Transverse colon (tissue), 4 donors: ENCODE measurements around the gene SELP. TPM values are rescaled to one million over a fixed set of nuclear protein-coding genes. Genes with fewer than 3 reads are reported as not detected.

Source experiments
- DNase-seq: peaks from one replicate; pipeline ENCODE4 v3.0.0-alpha.2; 2019
- H3K27ac ChIP-seq, 4 donors: fragments of 200-600 bp; sonication (generic); 2 replicates each; pipeline ENCODE4 v1.5.1; 2016 to 2018; ENCODE audit warnings: inconsistent platforms in 4 of 4
- H3K27me3 ChIP-seq: fragments of 200-600 bp; sonication (generic); 2 replicates; pipeline ENCODE4 v1.5.1; 2017; ENCODE audit warnings: inconsistent platforms
- H3K36me3 ChIP-seq, 4 donors: fragments of 200-600 bp; sonication (generic); 2 replicates each; pipeline ENCODE4 v1.5.1; 2017 to 2019; ENCODE audit warnings: inconsistent platforms in 4 of 4
- H3K4me1 ChIP-seq, 4 donors: fragments of 200-600 bp; sonication (generic); 2 replicates each; pipeline ENCODE4 v1.5.1; 2017 to 2020; ENCODE audit warnings: inconsistent platforms in 4 of 4
- H3K4me3 ChIP-seq, 4 donors: fragments of 200-600 bp; sonication (generic); 1 replicate in 1 of 4; 2 replicates in 3 of 4; pipeline versions ENCODE4 v1.5.1 to v1.6.1; 2017 to 2019; ENCODE audit warnings: inconsistent platforms in 4 of 4
- H3K9me3 ChIP-seq, 2 donors: fragments of 200-600 bp; sonication (generic); 2 replicates each; pipeline ENCODE4 v1.5.1; 2017 to 2019; ENCODE audit warnings: inconsistent platforms in 2 of 2
- CTCF ChIP-seq, 5 experiments: fragments of 200-600 bp in 3 of 5; fragments of 450-650 bp in 2 of 5; sonication (generic) in 3 of 5; IDR thresholded peaks; 1 replicate in 2 of 5; 2 replicates in 3 of 5; pipeline ENCODE4 v1.5.1; 2016 to 2017; ENCODE audit warnings: antibody characterized with exemption in 5 of 5, inconsistent platforms in 3 of 5, mild to moderate bottlenecking in 2 of 5, moderate library complexity in 1 of 5
- EP300 ChIP-seq: sonication (generic); formaldehyde crosslinking; IDR thresholded peaks from one replicate; pipeline ENCODE4 v1.6.1; 2017; ENCODE audit warnings: antibody characterized with exemption, low read depth
- POLR2A ChIP-seq: fragments of 450-650 bp; IDR thresholded peaks from one replicate; pipeline ENCODE4 v1.6.1; 2016; ENCODE audit warnings: antibody characterized with exemption, mild to moderate bottlenecking, moderate library complexity
- POLR2AphosphoS5 ChIP-seq, 3 donors: sonication (generic); formaldehyde crosslinking; IDR thresholded peaks; one replicate each; pipeline ENCODE4 v1.6.1; 2016; ENCODE audit warnings: antibody characterized with exemption in 3 of 3
- WGBS, 2 donors: methylation state at CpG; one replicate each; pipeline ENCODE4 v1.1.5; 2018; ENCODE audit warnings: low coverage in 1 of 2; 5-methylcytosine and 5-hydroxymethylcytosine counted together
- in situ Hi-C, 4 donors: fragments of 200-750 bp; cut with MboI; loops; one replicate each; pipeline versions ENCODE4 v1.15.0 to v1.15.1; 2017; ENCODE audit warnings: low sequenced_read_pairs in 3 of 4, low pct_ligation_motif_present in 1 of 4, low pct_unique_long_range_greater_than_20kb in 1 of 4
- intact Hi-C: fragments of 100-400 bp; cut with DNase I; formaldehyde crosslinking; loops from one replicate; pipeline ENCODE4 v1.15.1; 2023; ENCODE audit warnings: low total_unique reads
- total RNA-seq, 4 donors: library from RNA; depleted of rRNA; stranded (reverse); fragments of >200 nt; gene quantifications; one replicate each; pipeline ENCODE4 v1.1.0, GENCODE V29; 2016

Gene SELP
- total RNA-seq, 4 donors from 2014 or later, result 1.8 to 4.9 (median 2.2) TPM

GRCh38 chr1:169577981-169578738 is 51.8 kb downstream of the SELP start:
- intact Hi-C loops (no loop called here), in situ Hi-C loops (loop anchor here in 1 of 4 donors (25.0 kb wide), 1 partner anchor 234 kb away; no protein-coding TSS in a partner anchor)
- no peaks in the 10 kb centered on the region for H3K36me3 ChIP-seq
- H3K4me3 ChIP-seq, result no peak overlapping the region
- peaks cover 0 to 7% (median 0%) of the 10 kb centered on the region in 4 donors for H3K4me1 ChIP-seq
- H3K27me3 ChIP-seq, result peaks cover 4% of the 10 kb centered on the region
- WGBS, 2 donors, result 44 to 59% methylated on average over 4 to 5 of the region's 5 CpGs
- H3K9me3 ChIP-seq, result no peaks in the 10 kb centered on the region
- DNase-seq, result no peak
- TF ChIP-seq POLR2AphosphoS5 (IDR thresholded peaks at IDR 0.05) (no peak), CTCF (IDR thresholded peaks at IDR 0.05) (no peak), EP300 (no peak), POLR2A (no peak)
- H3K27ac ChIP-seq, result peak overlapping the region in 1 of 4 donors; percentile 1

- Histone ChIP-seq H3K9me3 (no peaks in the 10 kb centered on the region), H3K27ac (no peak overlapping the region), H3K4me3 (no peak overlapping the region), H3K27me3 (peaks cover 1% of the 10 kb centered on the region), H3K36me3 (no peaks in the 10 kb centered on the region), H3K4me1 (peaks cover 0 to 15% (median 3%) of the 10 kb centered on the region in 4 donors)
- 86 to 89% methylated on average over 1 of the region's 1 CpG for WGBS, 2 donors
- no peak for TF ChIP-seq EP300
- TF ChIP-seq POLR2A, result no peak
- TF ChIP-seq CTCF (IDR thresholded peaks at IDR 0.05), result no peak
- TF ChIP-seq POLR2AphosphoS5 (IDR thresholded peaks at IDR 0.05), result no peak
- DNase-seq, result no peak
- intact Hi-C loops (no loop called here), in situ Hi-C loops (loop anchor here in 1 of 4 donors (25.0 kb wide), 1 partner anchor 235 kb away; no protein-coding TSS in a partner anchor)
Observed at GRCh38 chr1:169576935-169577331, 53.0 kb downstream of the SELP start.

- in situ Hi-C loops, result loop anchor here in 1 of 4 donors (25.0 kb wide), 1 partner anchor 236 kb away; no protein-coding TSS in a partner anchor
- no peak for TF ChIP-seq EP300
- no peak for TF ChIP-seq POLR2A
- TF ChIP-seq CTCF (IDR thresholded peaks at IDR 0.05), result no peak
- TF ChIP-seq POLR2AphosphoS5 (IDR thresholded peaks at IDR 0.05), result no peak
- 65 to 66% methylated on average over 3 to 5 of the region's 5 CpGs for WGBS, 2 donors
Observed at GRCh38 chr1:169576241-169576934, 53.5 kb downstream of the SELP start.

GRCh38 chr1:169574336-169574735 is 55.6 kb downstream of the SELP start:
- no peak for DNase-seq
- Histone ChIP-seq H3K27me3 (no peaks in the 10 kb centered on the region), H3K4me1 (peaks cover 0 to 33% (median 11%) of the 10 kb centered on the region in 4 donors), H3K27ac (no peak overlapping the region), H3K36me3 (no peaks in the 10 kb centered on the region), H3K4me3 (no peak overlapping the region), H3K9me3 (no peaks in the 10 kb centered on the region)
- TF ChIP-seq CTCF (IDR thresholded peaks at IDR 0.05), result no peak
- no peak for TF ChIP-seq EP300
- no peak for TF ChIP-seq POLR2A
- TF ChIP-seq POLR2AphosphoS5 (IDR thresholded peaks at IDR 0.05), result no peak
- in situ Hi-C loops (loop anchor here in 1 of 4 donors (25.0 kb wide), 1 partner anchor 962 kb away; no protein-coding TSS in a partner anchor), intact Hi-C loops (no loop called here)
- WGBS, 2 donors, result 28 to 35% methylated on average over 2 to 4 of the region's 4 CpGs

More at GRCh38 chr1:169576241-169576934, 53.5 kb downstream of the SELP start:
- Histone ChIP-seq H3K36me3 (no peaks in the 10 kb centered on the region), H3K4me1 (peaks cover 0 to 21% (median 3%) of the 10 kb centered on the region in 4 donors), H3K27ac (no peak overlapping the region), H3K27me3 (no peaks in the 10 kb centered on the region), H3K9me3 (no peaks in the 10 kb centered on the region), H3K4me3 (no peak overlapping the region)
- DNase-seq, result no peak
- intact Hi-C loops, result no loop called here
